Astrocyte of the spinal cord (primary cell): ENCODE data around the gene OR10A4.
"Not testable (repeated sequence)": the region's sequence is repeated elsewhere in the genome, so short reads cannot be mapped to it uniquely, and the experiment has no call there.

Source experiments
- DNase-seq: peaks from one replicate; pipeline ENCODE4 v3.0.0; 2011; ENCODE audit warnings: low read depth, low spot score
- H3K4me3 ChIP-seq: 2 replicates; pipeline ENCODE4 v1.5.1; 2011; ENCODE audit warnings: low read depth, mild to moderate bottlenecking, low read length, moderate library complexity
- in situ Hi-C: cut with HindIII; loops from 2 replicates; pipeline ENCODE4 v1.10.0; 2017; ENCODE audit warnings: low sequenced_read_pairs
- TF ChIP-seq, protein P1 (sequence below): IDR thresholded peaks from 2 replicates; pipeline ENCODE4 v1.5.1; 2012; ENCODE audit warnings: low read depth, mild to moderate bottlenecking, low read length, inconsistent platforms

Gene OR10A4

DNA sequence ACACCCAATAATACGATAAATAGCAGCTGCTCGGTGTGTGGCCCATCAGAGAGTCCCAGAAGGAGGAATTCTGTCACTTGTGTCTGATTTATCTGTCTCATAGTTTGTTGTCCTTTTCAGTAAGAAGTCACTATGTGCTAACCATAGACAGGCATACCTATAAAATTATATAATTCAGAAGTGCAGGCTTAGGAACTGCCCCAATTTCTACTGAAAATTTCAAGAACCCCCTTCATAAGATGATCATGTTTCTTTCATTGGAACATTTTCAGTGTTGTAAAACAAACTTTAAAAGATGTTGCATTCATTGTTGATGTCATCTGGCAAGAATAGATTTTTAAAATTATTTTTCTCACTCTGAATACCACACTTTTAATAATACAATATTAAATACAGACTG, 16.0 kb downstream of the OR10A4 start, which contains the start of gene OR2D2:
TSS of gene OR2D2 (minus strand) at position 101 of the 400 bp plus-strand sequence. CDS start at position 101, 0 bp downstream.
- H3K4me3 ChIP-seq: no peak within 1 kb of the TSS
- in situ Hi-C loops: no loop called here
- TF ChIP-seq, protein P1, sequence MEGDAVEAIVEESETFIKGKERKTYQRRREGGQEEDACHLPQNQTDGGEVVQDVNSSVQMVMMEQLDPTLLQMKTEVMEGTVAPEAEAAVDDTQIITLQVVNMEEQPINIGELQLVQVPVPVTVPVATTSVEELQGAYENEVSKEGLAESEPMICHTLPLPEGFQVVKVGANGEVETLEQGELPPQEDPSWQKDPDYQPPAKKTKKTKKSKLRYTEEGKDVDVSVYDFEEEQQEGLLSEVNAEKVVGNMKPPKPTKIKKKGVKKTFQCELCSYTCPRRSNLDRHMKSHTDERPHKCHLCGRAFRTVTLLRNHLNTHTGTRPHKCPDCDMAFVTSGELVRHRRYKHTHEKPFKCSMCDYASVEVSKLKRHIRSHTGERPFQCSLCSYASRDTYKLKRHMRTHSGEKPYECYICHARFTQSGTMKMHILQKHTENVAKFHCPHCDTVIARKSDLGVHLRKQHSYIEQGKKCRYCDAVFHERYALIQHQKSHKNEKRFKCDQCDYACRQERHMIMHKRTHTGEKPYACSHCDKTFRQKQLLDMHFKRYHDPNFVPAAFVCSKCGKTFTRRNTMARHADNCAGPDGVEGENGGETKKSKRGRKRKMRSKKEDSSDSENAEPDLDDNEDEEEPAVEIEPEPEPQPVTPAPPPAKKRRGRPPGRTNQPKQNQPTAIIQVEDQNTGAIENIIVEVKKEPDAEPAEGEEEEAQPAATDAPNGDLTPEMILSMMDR: no peak
- DNase-seq: no peak

DNA sequence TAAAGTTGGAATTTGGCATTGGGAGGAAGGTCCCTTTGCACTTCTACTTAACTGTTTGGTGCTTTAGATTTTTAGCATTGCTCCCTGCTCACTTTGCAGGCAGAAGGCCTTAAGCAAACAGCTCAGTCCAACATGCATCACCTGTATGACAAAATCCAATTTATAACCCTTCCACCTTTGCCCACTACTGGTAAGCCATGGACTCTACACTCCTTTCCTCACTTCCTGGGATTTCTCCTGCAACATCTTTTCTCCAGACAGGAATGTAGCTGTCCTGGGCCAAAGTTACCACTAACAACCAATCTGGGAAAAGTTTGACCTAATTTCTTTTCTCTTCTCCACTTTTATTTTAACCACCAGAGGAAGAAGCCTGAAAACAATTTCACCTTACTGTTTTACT, 17.7 kb downstream of the OR10A4 start:
- TF ChIP-seq, protein P1: no peak
- in situ Hi-C loops: no loop called here
- DNase-seq: no peak
- H3K4me3 ChIP-seq: no peak overlapping the region

DNA sequence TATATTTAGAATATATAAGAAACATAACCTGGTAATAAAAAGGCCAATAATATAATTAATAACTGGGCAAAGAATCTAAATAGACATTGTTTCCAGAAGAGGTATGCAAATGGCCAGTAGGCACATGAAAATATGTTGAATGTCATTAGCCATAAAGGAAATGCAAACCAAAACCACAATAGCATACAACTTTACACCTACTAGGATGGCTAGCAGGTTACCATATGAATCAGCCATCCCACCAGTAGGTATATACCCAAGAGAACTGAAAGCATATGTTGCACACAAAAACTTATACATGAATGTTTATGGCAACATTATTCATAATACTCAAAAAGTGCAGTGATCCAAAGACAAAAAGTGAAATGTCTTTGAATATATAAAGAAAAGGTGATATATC, 18.6 kb downstream of the OR10A4 start:
- no peak for DNase-seq
- TF ChIP-seq, protein P1: no peak
- in situ Hi-C loops: no loop called here
- H3K4me3 ChIP-seq: no peak overlapping the region

DNA sequence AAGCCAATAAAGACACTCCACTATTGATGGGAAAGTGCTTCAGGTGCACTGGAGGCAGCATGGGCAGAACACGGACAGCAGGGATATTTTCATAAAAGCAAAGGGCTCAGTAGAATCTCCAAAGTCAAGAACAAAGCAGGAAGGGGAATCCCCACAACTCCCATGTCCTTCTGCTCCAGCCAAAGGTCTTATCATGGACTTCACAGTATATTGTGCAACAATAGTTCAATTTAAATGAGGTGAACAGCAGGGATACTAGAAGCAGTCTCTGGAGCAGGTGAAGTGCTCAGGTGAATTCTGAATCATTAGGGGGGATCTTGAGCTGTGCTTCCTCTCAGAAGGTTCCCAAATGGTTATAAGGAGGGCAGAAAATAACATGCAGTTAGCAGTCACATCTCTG, 22.5 kb downstream of the OR10A4 start:
- no peak overlapping the region for H3K4me3 ChIP-seq
- TF ChIP-seq, protein P1: no peak
- in situ Hi-C loops: no loop called here
- no peak for DNase-seq

DNA sequence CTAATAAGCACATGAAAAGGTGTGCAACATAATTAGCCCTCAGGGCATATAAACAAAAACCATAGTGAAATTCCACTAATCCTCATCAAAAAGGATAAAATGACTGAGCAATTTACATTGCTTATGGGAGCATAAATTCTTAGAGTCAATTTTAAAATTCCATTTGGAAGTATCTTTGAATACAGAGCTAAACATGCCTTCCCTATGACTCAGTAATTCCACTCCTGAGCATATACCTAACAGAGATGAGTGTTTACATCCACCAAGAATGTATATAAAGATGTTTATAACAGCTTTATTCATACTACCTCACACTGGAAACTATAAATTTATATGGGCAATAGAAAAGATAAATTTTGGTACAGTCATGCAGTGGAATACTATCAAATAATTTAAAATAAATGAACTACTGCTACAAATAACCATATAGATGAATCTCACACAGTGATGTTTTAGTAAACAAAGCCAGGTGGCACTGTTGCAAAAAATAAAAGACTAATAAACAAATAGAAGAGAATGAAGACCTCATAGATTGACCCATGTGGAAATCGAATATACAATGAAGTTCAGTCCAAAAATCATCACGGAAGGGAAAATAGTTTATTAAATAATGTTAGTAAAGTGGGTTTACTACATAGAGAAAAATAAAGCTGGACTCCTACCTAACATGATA, 24.0 kb downstream of the OR10A4 start:
- TF ChIP-seq, protein P1: no peak
- in situ Hi-C loops: no loop called here
- no peak overlapping the region for H3K4me3 ChIP-seq
- DNase-seq: no peak

DNA sequence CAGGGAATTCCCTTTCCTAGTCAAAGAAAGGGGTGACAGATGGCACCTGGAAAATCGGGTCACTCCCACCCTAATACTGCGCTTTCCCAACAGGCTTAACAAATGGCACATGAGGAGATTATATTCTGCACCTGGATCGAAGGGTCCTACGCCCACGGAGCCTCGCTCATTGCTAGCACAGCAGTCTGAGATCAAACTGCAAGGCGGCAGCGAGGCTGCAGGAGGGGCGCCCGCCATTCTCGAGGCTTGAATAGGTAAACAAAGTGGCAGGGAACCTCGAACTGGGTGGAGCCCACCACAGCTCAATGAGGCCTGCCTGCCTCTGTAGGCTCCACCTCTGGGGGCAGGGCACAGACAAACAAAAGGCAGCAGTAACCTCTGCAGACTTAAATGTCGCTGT, 28.4 kb downstream of the OR10A4 start:
- DNase-seq, H3K4me3 ChIP-seq, in situ Hi-C loops: not testable (repeated sequence)

DNA sequence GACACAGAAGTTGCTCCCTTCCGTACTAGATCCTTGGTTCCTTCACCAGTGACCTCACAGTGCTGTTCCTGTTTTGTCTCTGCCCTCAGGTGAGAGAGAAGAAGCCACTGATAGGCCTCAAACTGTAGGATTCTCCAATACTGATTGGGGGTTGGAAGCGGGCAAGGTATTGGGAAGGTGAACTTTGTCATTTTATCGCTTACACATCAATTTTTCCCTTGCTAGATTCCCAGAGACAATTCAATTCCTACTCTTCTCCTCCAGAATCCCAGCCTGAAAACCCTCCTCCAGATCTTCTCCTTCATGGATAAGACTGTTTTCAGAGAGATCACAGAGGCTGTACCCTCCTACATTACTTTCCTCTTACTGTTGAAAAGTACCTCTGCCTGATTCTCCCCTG, 35.0 kb downstream of the OR10A4 start:
- TF ChIP-seq, protein P1: no peak

More for the DNA sequence above, 35.0 kb downstream of the OR10A4 start:
- in situ Hi-C loops: no loop called here
- no peak overlapping the region for H3K4me3 ChIP-seq
- DNase-seq: no peak
